Measurements from ENCODE around the gene GRID2. TPM values are rescaled to one million over a fixed set of nuclear protein-coding genes. Genes with fewer than 3 reads are reported as not detected.
A peak's percentile ranks its signal among the peaks of the same experiment; 100 is the strongest.

The GRID2 gene
- total RNA-seq, 4 donors from 2014 or later = 0.33 TPM; not detected in 3

DNA sequence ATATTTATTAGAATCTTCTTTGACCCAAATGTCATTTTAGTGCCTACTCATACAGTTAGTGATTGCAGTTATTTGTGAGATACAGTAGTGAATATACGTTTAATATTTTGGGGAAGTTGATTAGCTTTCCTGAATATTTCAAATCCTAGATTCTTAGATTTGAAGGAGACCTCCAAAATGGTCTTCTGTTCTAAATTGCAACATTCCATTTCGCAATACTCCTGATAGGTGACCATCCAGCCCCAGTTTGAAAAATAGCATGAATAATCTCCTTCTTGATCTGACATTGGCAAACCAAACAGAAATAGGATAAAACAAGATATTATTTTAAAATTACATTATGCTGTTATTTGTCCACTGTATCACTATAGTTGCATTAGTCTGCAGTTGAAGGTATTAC lies 505.6 kb downstream of the GRID2 start:
- Histone ChIP-seq H3K27me3 (no peaks in the 10 kb centered on the region), H3K27ac (no peak overlapping the region), H3K4me1 (no peaks in the 10 kb centered on the region), H3K4me3 (replicated peaks in 1 of 3) (no peak overlapping the region), H3K36me3 (no peaks in the 10 kb centered on the region), H3K9me3 (no peaks in the 10 kb centered on the region)
- DNase-seq = no peak
- WGBS, 2 donors = 87 to 94% methylated on average over 2 of the region's 2 CpGs
- TF ChIP-seq POLR2A (IDR thresholded peaks at IDR 0.05) = no peak
- TF ChIP-seq, protein P1, sequence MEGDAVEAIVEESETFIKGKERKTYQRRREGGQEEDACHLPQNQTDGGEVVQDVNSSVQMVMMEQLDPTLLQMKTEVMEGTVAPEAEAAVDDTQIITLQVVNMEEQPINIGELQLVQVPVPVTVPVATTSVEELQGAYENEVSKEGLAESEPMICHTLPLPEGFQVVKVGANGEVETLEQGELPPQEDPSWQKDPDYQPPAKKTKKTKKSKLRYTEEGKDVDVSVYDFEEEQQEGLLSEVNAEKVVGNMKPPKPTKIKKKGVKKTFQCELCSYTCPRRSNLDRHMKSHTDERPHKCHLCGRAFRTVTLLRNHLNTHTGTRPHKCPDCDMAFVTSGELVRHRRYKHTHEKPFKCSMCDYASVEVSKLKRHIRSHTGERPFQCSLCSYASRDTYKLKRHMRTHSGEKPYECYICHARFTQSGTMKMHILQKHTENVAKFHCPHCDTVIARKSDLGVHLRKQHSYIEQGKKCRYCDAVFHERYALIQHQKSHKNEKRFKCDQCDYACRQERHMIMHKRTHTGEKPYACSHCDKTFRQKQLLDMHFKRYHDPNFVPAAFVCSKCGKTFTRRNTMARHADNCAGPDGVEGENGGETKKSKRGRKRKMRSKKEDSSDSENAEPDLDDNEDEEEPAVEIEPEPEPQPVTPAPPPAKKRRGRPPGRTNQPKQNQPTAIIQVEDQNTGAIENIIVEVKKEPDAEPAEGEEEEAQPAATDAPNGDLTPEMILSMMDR (IDR thresholded peaks at IDR 0.05) = no peak
- intact Hi-C loops (cut with DNase I) = no loop called here

DNA sequence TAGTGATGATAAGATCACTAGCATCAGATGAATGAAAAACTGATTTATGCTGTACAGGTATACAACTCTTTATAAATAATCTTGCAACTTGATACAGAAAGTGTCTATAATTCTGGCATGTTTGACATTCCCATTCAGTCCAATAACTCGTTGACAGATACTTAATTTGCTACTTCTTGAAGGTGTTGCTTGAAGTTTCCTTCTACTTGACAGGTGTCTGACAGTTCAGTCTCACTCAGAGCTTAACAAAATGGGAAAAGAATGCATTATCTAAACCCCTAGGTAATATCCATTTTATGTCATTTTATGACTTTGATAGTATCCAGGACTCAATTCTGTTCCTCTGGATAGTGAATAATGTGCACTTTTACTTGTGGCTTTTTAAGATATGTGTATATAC lies 508.9 kb downstream of the GRID2 start:
- DNase-seq = no peak
- no peaks in the 10 kb centered on the region for H3K9me3 ChIP-seq
- H3K4me1 ChIP-seq = no peaks in the 10 kb centered on the region
- H3K36me3 ChIP-seq = no peaks in the 10 kb centered on the region
- no peak overlapping the region for H3K27ac ChIP-seq
- no peak overlapping the region for H3K4me3 ChIP-seq (replicated peaks in 1 of 3)
- TF ChIP-seq POLR2A (IDR thresholded peaks at IDR 0.05) = no peak
- TF ChIP-seq, protein P1 (IDR thresholded peaks at IDR 0.05) = no peak
- 80 to 84% methylated on average over 1 of the region's 1 CpG for WGBS, 2 donors
- H3K27me3 ChIP-seq = no peaks in the 10 kb centered on the region
- intact Hi-C loops (cut with DNase I) = no loop called here

DNA sequence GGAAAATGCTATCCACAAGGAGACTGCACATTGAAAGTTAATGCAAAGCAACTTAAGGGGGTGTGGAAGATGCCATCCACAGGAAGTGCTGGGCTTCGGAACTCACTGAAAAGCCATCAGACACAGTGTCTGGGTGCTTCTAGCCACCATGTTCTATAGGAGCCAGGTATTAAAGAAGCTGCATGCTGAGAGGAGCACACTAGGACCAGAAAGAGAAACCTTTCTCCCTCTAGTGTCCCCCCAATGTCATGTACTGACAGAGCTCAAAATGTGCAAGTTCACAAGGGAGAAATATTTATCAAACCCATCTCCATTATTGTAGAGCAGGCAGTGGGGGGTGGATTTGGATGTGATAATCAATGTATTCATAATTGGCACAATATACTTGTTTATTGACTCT lies 510.9 kb downstream of the GRID2 start:
- no peaks in the 10 kb centered on the region for H3K4me1 ChIP-seq
- H3K9me3 ChIP-seq = no peaks in the 10 kb centered on the region
- H3K27me3 ChIP-seq = no peaks in the 10 kb centered on the region
- no peaks in the 10 kb centered on the region for H3K36me3 ChIP-seq
- H3K4me3 ChIP-seq (replicated peaks in 1 of 3) = no peak overlapping the region
- H3K27ac ChIP-seq = no peak overlapping the region
- no peak for DNase-seq
- WGBS, 2 donors = 93 to 100% methylated on average over 1 of the region's 1 CpG
- no peak for TF ChIP-seq POLR2A (IDR thresholded peaks at IDR 0.05)
- TF ChIP-seq, protein P1 (IDR thresholded peaks at IDR 0.05) = no peak
- intact Hi-C loops (cut with DNase I) = no loop called here

DNA sequence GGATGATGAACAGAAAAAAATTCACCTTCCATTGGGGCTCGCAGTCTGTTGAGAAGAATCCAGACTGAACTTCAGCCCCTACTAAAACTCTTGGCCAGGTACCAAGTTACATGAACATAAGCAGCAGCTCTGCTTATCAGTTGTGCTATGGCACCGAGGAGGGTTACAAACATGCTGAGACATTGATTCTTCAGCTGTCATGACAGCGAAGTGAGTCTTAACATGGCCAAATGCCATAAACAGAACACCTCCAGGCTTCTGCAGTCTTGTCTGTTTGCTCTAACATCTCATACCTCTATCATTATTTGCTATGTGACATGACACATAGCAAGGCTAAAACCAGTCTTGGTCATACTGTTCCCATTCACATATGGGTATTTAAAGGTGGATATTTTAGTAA lies 521.5 kb downstream of the GRID2 start:
- H3K36me3 ChIP-seq = no peaks in the 10 kb centered on the region
- intact Hi-C loops (cut with DNase I) = no loop called here
- H3K27ac ChIP-seq = no peak overlapping the region
- WGBS, 2 donors = 51 to 69% methylated on average over 3 of the region's 3 CpGs
- DNase-seq = no peak
- TF ChIP-seq, protein P1 (IDR thresholded peaks at IDR 0.05) = no peak
- TF ChIP-seq POLR2A (IDR thresholded peaks at IDR 0.05) = no peak
- H3K27me3 ChIP-seq = no peaks in the 10 kb centered on the region
- H3K4me3 ChIP-seq (replicated peaks in 1 of 3) = no peak overlapping the region
- peaks cover 0 to 4% of the 10 kb centered on the region in 2 donors for H3K4me1 ChIP-seq
- H3K9me3 ChIP-seq = no peaks in the 10 kb centered on the region

DNA sequence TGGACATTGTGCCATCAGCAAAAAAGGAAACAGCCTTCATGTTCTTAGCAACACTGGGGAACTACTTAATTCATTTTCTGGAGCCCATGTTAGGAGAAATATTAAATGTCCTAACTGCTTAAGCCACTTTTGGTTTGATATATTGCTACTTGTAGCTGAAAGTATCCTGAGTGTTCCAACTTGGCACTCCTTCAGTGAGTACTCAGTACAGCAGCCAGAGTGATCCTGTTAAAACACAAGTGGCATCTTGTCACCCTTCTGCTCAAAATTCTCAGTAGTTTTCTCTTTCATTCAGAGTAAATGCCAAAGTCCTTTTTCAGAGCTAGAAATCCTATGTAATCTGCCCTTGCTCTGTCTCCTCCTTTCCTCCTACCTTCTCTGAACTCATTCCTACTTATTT lies 522.0 kb downstream of the GRID2 start:
- DNase-seq = peak; percentile 35 to 41
- no peak overlapping the region for H3K27ac ChIP-seq
- intact Hi-C loops (cut with DNase I) = no loop called here
- TF ChIP-seq, protein P1 (IDR thresholded peaks at IDR 0.05) = no peak
- H3K9me3 ChIP-seq = no peaks in the 10 kb centered on the region
- no peaks in the 10 kb centered on the region for H3K36me3 ChIP-seq
- H3K4me1 ChIP-seq = peaks cover 0 to 4% of the 10 kb centered on the region in 2 donors
- H3K4me3 ChIP-seq (replicated peaks in 1 of 3) = no peak overlapping the region
- H3K27me3 ChIP-seq = no peaks in the 10 kb centered on the region

All from thyroid gland (tissue), 4 donors.